HT1080 (cell line): ENCODE data around the gene ZC3H4. TPM values are rescaled to one million over a fixed set of nuclear protein-coding genes. Genes with fewer than 3 reads are reported as not detected.

ENCODE experiments used
- DNase-seq: peaks from one replicate; pipeline ENCODE4 v3.0.0-alpha.2; 2015; ENCODE audit warnings: low read depth
- total RNA-seq: library from RNA; depleted of rRNA; stranded (reverse); fragments of >200 nt; shearing (Covaris generic); gene quantifications from 2 replicates; pipeline ENCODE4 v1.2.3, GENCODE V29; 2014

ZC3H4 gene
- total RNA-seq, 1 experiment from 2014 or later, result 17.6 TPM

DNA sequence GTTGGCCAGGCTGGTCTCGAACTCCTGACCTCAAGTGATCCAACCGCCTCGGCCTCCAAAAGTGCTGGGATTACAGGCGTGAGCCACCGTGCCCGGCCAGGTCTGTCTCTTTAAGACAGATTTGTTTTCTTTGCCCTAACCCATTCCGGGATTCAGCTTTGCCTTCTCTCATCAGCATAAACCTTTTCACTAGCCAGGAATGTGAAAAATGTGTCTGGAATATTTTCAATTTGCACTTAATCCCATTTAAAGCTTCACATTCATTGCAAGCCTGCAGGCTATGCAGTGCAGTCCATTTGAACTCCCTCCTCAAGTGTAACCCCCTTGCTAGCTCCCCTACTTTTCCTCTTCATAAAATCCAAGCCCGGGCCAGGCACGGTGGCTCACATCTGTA, 64.3 kb downstream of the ZC3H4 start:
- peak; percentile 38 for DNase-seq

- peak; percentile 90 for DNase-seq
Measured at GRCh38 chr19:47047763-47048405, 65.7 kb downstream of the ZC3H4 start.

DNA sequence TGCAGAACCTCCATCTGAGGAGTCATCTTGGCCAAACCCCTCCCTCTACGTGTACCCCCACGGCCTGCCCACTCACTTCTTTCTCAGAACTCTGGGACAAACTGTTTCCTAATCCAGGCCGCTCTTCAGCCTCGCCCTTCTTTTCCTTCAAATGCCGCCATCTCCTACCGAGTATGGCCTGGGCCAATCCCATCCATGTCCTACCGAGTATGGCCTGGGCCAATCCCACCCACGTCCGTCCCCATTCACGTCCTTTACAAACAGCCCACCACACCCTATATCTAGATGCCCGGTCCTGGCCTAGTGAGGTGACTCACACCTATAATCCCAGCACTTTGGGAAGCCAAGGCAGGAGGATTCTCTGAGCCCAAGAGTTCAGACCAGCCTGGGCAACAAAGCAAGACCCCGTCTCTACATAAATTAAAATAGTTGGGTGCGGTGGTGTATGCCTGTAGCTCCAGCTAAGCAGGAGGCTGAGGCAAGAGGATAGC, 66.3 kb downstream of the ZC3H4 start:
- no peak for DNase-seq

- DNase-seq, result no peak
Measured at GRCh38 chr19:47045867-47046470, 67.6 kb downstream of the ZC3H4 start.

DNA sequence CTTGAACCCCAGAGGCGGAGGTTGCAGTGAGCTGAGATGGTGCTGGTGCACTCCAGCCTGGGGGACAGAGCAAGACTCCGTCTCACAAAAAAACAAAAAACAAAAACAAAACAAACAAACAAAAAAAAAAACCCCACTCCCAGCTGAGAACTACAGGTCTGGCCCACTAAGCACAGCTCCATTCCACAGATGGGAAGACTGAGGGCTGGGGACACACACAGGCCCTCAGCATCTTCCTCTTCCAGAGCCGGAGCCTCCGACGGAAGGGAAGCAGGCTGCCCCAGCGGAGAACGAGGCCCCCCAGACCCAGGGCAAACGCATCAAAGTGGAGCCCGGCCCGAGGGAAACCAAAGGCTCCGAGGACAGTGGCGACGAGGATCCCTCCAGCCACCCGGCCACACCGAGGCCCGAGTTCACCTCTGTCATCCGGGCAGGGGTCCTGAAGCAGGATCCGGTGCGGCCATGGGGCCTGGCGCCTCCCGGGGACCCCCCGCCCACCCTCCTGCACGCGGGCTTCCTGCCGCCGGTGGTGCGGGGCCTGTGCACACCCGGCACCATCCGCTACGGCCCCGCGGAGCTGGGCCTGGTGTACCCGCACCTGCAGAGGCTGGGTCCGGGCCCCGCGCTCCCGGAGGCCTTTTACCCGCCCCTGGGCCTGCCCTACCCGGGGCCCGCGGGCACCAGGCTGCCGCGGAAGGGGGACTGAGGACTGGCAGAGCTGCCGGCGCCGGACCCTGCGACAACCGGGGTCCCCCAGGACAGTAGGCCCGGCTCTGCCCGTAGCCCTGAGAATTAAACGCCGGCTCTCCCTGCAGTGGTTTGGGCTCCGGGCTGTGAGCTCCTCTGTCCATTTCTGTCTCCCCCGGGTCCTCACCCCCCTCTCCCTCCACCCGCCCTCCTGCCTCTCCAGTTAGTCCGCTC, 68.4 kb downstream of the ZC3H4 start:
- DNase-seq, result no peak

DNA sequence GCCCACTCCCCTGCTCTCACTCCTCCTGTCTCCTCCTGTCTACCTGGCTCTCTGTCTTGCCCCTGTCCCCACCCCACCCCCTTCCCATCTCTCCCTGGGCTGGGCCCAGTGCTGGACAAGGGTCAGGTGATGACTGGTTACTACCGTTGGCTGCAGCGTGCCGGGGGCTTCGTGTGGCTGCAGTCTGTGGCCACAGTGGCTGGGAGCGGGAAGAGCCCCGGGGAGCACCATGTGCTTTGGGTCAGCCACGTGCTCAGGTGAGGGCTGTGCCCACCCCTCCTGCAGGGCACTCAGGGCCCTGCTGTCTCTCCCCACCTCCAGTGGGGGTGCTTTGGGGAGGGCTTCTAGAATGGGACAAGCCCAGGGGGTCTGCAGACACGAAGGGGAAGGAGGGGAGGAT, 72.7 kb downstream of the ZC3H4 start:
- no peak for DNase-seq

GRCh38 chr19:47039239-47039874, 74.2 kb downstream of the ZC3H4 start:
- no peak for DNase-seq

DNA sequence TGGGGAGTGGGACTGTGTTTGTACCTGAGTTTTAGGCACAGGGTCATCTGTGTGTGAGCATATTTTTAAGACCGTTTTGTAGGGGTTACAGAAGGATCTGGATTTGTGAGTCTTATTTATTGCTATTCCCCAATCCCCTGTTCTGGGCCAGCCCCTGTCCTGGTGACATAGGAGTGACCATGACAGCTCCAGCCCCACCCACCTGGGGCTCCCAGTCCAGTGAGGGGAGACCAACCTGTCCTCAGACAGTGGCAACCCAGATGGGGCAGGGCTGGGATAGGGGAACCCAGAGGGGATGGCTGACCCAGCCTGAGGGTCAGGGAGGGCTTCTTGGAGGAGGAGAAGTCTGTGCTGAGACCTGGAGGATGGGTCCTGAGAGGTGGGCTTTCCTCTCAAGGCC, 75.8 kb downstream of the ZC3H4 start:
- no peak for DNase-seq

DNA sequence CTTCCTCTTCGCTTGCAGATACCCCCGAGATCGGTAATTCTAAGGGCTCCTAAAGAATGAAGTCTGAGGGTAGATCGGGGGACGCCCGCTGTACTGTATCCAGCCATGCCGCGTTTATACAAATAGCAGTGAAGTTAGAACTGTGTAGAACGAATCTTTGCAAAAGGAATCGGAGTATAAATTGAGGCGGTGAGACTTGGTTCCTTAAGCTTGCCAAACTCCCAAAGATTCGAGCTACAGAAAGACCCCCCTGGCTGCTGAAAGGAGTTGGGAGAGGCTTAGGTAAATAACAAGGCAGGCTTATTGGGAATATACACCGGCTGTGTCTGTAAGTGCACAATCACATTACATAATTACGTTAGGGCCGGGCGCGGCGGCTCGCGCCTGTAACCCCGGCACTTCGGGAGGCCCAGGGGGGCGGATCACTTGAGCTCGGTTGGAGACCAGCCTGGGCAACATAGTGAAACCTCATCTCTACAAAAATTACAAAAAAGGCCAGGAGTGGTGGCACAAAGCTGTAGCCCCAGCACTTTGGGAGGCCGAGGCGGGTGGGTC, 77.4 kb downstream of the ZC3H4 start:
- no peak for DNase-seq

DNA sequence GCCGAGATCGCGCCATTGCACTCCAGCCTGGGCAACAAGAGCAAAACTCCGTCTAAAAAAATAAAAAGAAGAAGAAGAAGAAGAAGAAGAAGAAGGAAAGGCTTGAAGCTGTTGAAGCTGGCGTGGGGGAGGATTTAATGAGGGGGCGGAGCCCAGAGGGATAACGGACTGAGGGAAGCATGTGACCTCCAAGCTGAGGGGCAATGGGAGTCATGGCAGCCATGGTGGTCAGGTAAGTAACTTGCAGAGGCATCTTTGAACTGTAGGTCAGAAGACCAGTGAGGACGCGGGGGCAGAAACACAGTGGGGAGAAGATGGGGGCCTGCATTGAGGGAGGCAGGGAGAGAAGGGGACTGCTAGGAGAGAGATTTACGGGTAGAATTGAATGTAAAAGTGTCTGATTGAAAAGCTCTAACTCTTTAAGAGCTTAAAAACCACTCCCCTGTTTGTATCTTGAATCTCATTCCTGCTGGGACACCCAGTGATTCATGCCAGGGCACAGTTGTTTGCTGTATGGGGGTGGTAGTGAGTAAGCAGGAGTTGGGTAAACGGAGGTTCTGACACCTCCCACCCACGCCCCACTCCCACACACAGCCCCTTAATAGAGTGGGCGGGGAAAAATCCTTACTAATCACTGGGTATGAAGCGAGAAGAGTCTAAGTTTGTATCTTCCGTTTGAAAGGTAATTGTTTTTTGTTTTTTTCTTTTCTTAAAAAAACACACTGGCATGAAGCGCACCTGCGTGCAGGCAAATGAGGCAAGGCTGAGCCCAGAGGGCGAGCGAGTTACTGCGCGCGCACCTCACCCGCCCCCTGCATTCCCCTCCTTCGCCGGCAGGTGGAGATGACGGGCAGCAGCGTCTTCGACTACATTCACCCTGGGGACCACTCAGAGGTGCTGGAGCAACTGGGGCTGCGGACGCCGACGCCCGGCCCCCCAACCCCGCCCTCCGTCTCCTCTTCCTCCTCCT, 78.2 kb downstream of the ZC3H4 start:
- DNase-seq, result peak; percentile 93

DNA sequence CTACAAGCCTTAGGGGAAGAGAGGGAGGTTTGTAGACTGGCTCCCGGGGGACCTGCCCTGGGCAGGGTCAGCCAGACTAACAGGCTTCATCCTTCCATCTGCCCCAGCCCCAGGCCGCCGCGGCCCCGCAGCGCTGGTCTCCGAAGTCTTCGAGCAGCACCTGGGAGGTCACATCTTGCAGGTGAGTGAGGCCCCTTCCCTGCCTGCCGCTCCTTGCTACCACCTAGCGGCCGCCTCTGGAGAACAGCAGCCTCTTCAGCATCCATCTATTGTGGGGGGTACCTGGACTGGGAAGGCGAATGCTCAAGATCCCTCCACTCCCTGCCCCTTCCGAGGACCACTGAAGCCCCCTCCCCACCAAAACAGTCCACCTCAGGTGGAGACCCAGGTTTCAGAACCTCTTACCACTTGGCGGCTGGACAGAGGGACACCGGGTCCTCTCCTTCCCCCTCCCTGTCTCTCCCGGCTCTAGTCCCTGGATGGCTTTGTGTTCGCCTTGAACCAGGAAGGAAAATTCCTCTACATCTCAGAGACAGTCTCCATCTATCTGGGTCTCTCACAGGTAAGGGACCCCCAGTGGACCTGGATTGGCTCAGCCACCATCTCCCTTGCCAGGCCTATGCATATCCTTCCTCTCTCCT, 81.3 kb downstream of the ZC3H4 start:
- DNase-seq, result no peak

DNA sequence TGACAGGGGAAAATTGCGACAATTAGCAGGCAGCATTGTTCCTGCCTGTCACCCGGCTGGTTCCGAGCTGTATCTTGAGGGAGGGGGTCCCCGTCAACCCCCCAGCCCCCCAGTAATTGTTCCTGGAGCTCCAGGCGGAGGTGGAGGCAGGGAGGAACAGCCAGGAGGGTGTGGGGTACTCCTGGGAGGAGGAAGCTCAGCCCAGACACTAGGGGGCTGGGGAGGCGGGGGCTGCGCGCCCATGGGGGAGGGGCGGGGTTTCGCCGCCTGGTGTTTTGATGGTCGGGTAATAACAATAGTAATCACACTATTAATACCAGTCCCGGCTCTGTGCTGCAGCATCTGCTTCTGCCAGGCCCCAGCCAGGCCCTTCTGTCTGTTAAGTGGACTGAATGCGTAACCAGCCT, 85.4 kb downstream of the ZC3H4 start:
- no peak for DNase-seq

- DNase-seq, result no peak
Measured at GRCh38 chr19:47027586-47028088, 85.9 kb downstream of the ZC3H4 start.

- DNase-seq, result no peak
Measured at GRCh38 chr19:47026889-47027288, 86.7 kb downstream of the ZC3H4 start.

- no peak for DNase-seq
Measured at GRCh38 chr19:47026156-47026555, 87.4 kb downstream of the ZC3H4 start.

GRCh38 chr19:47024502-47024901, 89.1 kb downstream of the ZC3H4 start:
- no peak for DNase-seq

GRCh38 chr19:47023448-47023794, 90.2 kb downstream of the ZC3H4 start:
- no peak for DNase-seq

DNA sequence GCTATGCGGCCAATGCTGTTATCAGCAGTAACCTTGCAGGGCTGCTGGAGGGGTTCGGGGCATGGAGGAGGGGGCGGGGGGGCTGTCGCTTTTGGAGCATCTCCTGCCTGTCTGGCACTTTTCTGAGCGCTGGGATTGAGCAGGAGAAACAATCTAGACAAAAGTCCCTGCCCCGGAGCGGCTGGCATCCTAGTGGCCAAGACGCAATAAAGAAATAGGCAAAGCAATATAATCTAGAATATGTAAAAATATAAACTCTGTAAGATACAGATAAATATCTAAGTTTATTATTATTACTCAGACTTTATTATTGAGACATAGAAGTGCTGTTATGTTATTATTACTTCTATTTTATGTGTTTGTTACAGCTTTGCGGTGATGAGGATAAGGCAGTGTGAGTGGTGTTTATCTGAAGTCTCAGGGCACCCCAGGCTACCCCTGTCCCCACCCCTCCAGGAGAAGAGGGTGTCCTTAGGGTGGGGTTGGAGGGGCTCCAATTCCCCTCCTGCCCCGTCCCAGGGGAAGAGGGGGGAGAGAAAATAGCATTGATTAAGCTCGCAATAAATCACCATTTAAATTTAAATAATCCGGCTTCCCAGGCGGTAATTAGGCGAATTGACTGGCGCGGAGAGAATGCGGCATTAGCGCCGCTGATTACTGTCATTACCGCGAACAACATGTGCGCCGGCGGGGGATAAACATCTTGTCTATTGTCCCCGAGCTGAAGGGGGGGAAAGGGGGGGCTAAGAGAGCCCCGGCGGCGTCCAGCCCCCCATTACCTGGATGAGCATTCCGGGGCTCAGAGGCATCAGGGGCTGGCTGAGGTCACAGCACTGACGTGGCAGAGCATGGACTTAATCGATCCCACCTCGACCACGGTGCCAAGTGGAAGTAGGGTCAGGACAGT, 90.8 kb downstream of the ZC3H4 start:
- DNase-seq, result no peak

DNA sequence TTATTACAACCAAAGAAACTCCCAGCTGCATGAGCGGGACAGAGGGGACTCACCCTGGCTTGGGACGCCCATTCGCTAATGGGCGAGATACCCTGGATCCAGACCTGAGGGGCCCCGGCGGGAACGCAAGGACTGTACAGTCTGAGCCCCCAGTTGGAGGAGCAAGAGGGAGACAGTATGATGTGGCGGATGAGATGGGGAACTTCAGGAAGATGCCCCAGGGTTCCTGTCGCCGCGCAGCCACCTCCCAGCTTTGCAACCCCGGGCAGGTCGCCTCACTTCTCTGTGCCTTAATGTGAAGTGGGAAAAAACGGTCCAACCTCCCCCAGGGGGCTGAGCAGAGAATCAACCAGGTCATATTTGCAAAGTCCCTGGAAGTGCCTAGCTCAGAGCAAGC, 91.4 kb downstream of the ZC3H4 start:
- DNase-seq, result no peak
